WERI-Rb-1 (cell line): ENCODE data around the gene LMTK3.

Source experiments
- DNase-seq: peaks from one replicate; pipeline ENCODE4 v3.0.0-alpha.2; 2020
- H3K27ac ChIP-seq: fragments of 250-450 bp; sonication (Bioruptor Pico); 2 replicates; pipeline ENCODE4 v1.5.1; 2020; ENCODE audit warnings: mild to moderate bottlenecking, moderate library complexity
- H3K27me3 ChIP-seq: fragments of 250-450 bp; sonication (Bioruptor Pico); 2 replicates; pipeline ENCODE4 v1.5.1; 2021; ENCODE audit warnings: mild to moderate bottlenecking, low read depth, moderate library complexity; ENCODE audit not compliant: insufficient read depth, severe bottlenecking
- H3K36me3 ChIP-seq: fragments of 250-450 bp; sonication (Bioruptor Pico); 2 replicates; pipeline ENCODE4 v1.5.1; 2020; ENCODE audit warnings: mild to moderate bottlenecking, moderate library complexity
- H3K4me3 ChIP-seq: 2 replicates; pipeline ENCODE4 v1.5.1; 2011; ENCODE audit warnings: low read depth, mild to moderate bottlenecking, control low read depth, low read length
- H3K9me3 ChIP-seq: fragments of 250-450 bp; sonication (Bioruptor Pico); 2 replicates; pipeline ENCODE4 v1.5.1; 2021; ENCODE audit warnings: mild to moderate bottlenecking, moderate library complexity; ENCODE audit not compliant: severe bottlenecking
- CTCF ChIP-seq: IDR thresholded peaks from 2 replicates; pipeline ENCODE4 v1.5.1; 2011; ENCODE audit warnings: low read depth, mild to moderate bottlenecking, control low read depth, inconsistent platforms, low read length

The LMTK3 gene

DNA sequence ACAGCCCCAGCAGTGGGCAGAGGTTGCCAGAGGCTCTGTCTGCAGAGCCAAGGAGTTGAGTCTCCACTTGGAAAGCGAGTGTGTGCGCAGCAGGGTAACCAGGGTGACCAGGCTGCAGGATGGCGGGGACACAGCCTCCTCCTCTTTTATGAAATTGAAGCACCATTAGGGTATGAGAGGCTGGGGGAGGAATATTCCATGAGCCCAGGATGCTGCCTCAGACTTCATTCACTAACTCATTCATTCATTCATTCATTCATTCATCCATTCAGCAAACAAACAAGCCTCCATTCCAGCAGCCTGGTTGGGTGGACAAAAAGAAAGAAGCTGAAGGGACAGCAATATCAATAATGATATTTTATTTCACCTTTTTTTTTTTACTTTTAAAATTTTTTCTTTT, 6.6 kb upstream of the LMTK3 start:
- Histone ChIP-seq H3K4me3 (no peak overlapping the region), H3K9me3 (no peaks in the 10 kb centered on the region), H3K27ac (no peak overlapping the region), H3K36me3 (no peaks in the 10 kb centered on the region), H3K27me3 (no peaks in the 10 kb centered on the region)
- no peak for TF ChIP-seq CTCF
- DNase-seq: no peak

GRCh38 chr19:48516536-48516935, 4.9 kb upstream of the LMTK3 start:
- Histone ChIP-seq H3K36me3 (no peaks in the 10 kb centered on the region), H3K27me3 (no peaks in the 10 kb centered on the region), H3K27ac (no peak overlapping the region), H3K4me3 (no peak overlapping the region), H3K9me3 (no peaks in the 10 kb centered on the region)
- no peak for TF ChIP-seq CTCF
- DNase-seq: no peak

- Histone ChIP-seq H3K4me3 (peak overlapping the region; percentile 78), H3K36me3 (no peaks in the 10 kb centered on the region)
- DNase-seq: no peak
These were observed 2.5 kb upstream of the LMTK3 start for GRCh38 chr19:48514123-48514458.

DNA sequence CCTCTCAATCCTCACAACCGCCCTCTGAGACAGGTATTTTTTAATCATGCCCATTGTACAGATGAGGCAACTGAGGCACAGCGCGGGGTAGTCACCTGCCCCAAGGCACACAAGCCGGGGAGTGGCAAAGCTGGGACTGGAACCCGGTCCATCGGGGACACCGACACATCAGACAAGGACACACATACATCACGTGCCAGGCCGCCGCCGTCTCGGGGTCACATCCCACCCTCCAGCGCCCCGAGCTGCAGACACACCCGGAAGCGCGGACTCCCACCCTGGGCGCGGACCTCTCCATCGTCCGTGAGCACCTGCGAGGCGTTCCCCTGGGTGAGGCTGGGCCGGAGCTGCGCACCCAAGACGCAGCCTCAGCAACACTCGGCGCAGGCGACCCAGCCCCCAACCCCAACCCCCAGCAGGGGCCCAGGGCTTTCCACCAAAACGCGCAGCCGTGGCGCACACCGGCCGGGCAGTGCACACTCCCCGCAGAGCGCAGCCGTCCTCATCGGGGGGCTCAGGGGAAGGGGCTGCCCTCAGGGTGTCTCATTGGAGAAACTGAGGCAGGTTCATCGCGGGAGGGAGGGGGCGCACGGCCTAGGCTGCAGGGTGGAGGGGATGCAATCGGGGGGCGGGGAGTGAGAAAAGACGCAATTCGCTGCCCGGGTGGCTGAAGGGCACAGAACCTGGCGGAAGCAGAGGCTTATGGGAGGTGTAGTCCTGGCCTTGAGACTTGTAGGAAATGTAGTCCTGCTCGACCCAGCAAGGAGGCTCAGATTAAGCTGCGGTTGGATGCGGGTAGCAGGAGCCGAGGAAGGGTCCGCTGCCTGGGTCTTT, 1.9 kb upstream of the LMTK3 start:
- peak; percentile 82 for DNase-seq
- Histone ChIP-seq H3K4me3 (peak overlapping the region; percentile 78), H3K27me3 (no peaks in the 10 kb centered on the region), H3K9me3 (no peaks in the 10 kb centered on the region), H3K27ac (no peak overlapping the region), H3K36me3 (no peaks in the 10 kb centered on the region)
- no peak for TF ChIP-seq CTCF

More at GRCh38 chr19:48514123-48514458, 2.5 kb upstream of the LMTK3 start:
- Histone ChIP-seq H3K9me3 (no peaks in the 10 kb centered on the region), H3K27ac (no peak overlapping the region), H3K27me3 (no peaks in the 10 kb centered on the region)
- TF ChIP-seq CTCF: no peak

DNA sequence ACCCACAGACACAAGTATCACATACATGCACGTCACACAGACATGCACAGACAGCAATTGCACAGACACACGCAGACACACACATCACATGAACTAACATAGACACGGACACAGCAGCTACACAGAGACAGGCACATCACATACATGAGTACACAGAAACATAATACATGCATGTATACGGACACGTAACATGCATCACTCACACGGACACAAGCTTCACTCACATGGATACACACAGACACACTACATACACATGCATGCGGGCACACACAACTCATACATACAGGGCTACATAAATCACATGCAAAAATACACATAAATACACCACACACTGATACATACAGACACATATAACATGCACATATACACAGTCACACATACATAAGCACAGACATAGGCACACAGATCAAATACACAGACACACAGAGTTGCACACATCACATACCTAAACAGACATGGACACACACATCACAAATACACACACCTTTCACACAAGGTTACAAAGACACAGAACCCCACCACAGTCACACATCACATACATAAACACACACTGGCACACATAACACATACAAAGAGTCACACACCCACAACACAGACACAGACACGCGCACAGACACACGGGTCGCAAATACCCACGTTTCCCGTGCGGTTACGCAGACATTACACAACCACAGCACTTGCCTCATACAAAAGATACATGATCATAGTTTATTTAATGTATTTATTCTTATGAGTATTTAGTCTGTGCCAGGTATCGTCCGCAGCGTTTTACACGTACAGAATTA, 1.1 kb upstream of the LMTK3 start:
- H3K36me3 ChIP-seq: no peaks in the 10 kb centered on the region
- no peaks in the 10 kb centered on the region for H3K9me3 ChIP-seq
- H3K4me3 ChIP-seq: no peak overlapping the region; the same call in 1 of the 2 replicates
- no peak for DNase-seq
- H3K27me3 ChIP-seq: no peaks in the 10 kb centered on the region
- no peak for TF ChIP-seq CTCF
- H3K27ac ChIP-seq: no peak overlapping the region
